Upper lobe of left lung (tissue), 4 donors: ENCODE results near the gene ST8SIA5.

Experiments used
- EP300 ChIP-seq, 4 donors: sonication (generic); formaldehyde crosslinking; IDR thresholded peaks; one replicate each; pipeline ENCODE4 v1.5.1; 2017; ENCODE audit warnings: antibody characterized with exemption in 4 of 4, control low read depth in 2 of 4
- POLR2A ChIP-seq, 4 donors: fragments of 450-650 bp; IDR thresholded peaks; one replicate each; pipeline ENCODE4 v1.5.1; 2016 to 2017; ENCODE audit warnings: antibody characterized with exemption in 4 of 4, mild to moderate bottlenecking in 2 of 4
- POLR2AphosphoS5 ChIP-seq, 2 donors: sonication (generic); formaldehyde crosslinking; IDR thresholded peaks; one replicate each; pipeline ENCODE4 v1.5.1; 2017; ENCODE audit warnings: antibody characterized with exemption in 2 of 2
- TF ChIP-seq, protein P1 (sequence below), 6 experiments: fragments of 450-650 bp in 4 of 6; fragments of 200-600 bp in 2 of 6; sonication (generic) in 2 of 6; IDR thresholded peaks; one replicate each; pipeline ENCODE4 v1.5.1; 2016 to 2019; ENCODE audit warnings: antibody characterized with exemption in 6 of 6

DNA sequence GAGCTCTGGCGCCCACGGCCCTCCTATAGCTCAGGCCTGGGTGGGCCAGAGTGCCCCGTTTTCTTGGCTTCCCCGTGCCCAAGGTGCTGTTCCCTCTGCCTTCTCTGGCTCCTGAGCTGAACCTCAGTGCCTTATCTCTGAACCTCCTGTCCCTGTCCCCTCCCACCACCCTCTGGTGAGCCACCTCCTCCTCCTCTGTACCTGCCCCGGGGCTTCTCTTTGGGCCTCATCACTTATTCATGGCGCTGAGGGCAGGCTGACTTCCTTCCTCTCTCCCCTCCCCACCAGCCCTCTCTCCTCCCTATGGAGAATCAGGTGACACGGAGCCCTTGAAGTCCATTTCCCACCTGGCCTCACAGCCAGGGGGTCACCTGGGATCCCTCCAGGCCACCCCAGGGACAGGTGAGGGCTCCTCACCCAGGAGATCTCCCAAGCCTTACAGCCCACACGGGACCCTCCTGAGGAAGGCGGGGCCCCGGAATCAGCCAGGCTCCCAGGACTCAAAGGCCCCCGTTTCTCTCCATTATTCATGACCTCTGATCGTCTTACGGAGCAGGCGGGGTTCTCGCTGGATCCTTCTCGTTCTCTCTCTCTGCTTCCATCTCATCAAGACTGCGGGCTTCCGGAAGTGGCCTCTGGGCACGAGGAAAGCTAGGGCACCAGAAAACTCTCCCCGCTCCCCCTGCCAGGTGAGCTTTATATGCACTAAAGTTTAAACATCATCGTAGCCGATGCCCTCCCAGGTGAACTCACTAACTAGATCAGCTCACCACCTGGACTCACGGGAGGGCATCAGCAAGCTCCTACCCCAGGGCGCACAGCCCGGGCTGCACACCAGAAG is 99.5 kb downstream of the ST8SIA5 start, which contains the start of gene LOXHD1:
- TF ChIP-seq EP300 (IDR thresholded peaks at IDR 0.05) (no peak), POLR2A (IDR thresholded peaks at IDR 0.05) (no peak), POLR2AphosphoS5 (IDR thresholded peaks at IDR 0.05) (no peak)
- TF ChIP-seq, protein P1, sequence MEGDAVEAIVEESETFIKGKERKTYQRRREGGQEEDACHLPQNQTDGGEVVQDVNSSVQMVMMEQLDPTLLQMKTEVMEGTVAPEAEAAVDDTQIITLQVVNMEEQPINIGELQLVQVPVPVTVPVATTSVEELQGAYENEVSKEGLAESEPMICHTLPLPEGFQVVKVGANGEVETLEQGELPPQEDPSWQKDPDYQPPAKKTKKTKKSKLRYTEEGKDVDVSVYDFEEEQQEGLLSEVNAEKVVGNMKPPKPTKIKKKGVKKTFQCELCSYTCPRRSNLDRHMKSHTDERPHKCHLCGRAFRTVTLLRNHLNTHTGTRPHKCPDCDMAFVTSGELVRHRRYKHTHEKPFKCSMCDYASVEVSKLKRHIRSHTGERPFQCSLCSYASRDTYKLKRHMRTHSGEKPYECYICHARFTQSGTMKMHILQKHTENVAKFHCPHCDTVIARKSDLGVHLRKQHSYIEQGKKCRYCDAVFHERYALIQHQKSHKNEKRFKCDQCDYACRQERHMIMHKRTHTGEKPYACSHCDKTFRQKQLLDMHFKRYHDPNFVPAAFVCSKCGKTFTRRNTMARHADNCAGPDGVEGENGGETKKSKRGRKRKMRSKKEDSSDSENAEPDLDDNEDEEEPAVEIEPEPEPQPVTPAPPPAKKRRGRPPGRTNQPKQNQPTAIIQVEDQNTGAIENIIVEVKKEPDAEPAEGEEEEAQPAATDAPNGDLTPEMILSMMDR (IDR thresholded peaks at IDR 0.05): no peak
